ENCODE results near the gene MYO1D. TPM values are rescaled to one million over a fixed set of nuclear protein-coding genes. Genes with fewer than 3 reads are reported as not detected.

Gene MYO1D
- total RNA-seq, 2 donors from 2014 or later, result 162 to 201 TPM

DNA sequence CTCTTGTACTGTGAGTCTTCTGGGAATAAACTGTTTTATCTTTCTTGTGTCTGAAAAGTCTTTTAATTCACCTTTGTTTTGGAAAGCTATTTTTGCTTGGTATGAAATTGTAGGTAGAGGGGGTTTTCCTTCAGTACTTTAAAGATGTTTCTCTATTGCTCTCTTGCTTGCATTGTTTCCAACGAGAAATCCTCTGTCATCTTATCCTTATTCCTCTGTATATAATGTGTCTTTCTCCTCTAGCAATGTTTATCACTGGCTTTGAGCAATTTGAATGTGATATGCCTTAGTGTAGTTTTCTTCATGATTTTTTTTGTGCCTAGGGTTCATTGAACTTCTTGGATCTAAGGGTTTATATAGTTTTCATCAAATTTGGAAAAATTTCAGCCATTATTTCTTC is 293.9 kb downstream of the MYO1D start:
- intact Hi-C loops (cut with DNase I), result loop anchor here in 1 of 2 donors (5.0 kb wide), 1 partner anchor 459 kb away; no protein-coding TSS in a partner anchor
- no peak for DNase-seq (ENCODE audit: low spot score)

DNA sequence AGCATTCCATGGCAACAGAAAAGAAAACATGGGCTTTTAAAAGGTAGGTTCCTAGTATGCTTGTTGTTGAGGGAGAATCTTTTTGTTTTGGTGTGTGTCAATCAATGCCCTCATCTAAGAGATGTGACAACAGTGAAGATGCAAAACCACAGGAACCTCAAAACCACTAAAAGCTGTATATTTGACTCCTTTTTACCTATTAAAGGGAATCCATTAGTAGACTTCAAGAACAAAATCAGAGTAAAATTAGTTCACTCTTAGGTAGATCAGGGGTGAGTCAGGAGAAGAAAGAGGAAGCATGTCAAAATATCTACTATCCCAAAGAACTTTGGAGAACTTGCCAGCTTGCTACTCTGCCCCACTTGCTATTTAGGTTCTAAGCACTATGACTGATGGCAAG is 301.1 kb downstream of the MYO1D start:
- intact Hi-C loops (cut with DNase I), result no loop called here

GRCh38 chr17:32570081-32570396 is 306.9 kb downstream of the MYO1D start:
- no peak for DNase-seq (ENCODE audit: low spot score)
- intact Hi-C loops (cut with DNase I), result no loop called here

More for the DNA sequence above, 301.1 kb downstream of the MYO1D start:
- no peak for DNase-seq (ENCODE audit: low spot score)

DNA sequence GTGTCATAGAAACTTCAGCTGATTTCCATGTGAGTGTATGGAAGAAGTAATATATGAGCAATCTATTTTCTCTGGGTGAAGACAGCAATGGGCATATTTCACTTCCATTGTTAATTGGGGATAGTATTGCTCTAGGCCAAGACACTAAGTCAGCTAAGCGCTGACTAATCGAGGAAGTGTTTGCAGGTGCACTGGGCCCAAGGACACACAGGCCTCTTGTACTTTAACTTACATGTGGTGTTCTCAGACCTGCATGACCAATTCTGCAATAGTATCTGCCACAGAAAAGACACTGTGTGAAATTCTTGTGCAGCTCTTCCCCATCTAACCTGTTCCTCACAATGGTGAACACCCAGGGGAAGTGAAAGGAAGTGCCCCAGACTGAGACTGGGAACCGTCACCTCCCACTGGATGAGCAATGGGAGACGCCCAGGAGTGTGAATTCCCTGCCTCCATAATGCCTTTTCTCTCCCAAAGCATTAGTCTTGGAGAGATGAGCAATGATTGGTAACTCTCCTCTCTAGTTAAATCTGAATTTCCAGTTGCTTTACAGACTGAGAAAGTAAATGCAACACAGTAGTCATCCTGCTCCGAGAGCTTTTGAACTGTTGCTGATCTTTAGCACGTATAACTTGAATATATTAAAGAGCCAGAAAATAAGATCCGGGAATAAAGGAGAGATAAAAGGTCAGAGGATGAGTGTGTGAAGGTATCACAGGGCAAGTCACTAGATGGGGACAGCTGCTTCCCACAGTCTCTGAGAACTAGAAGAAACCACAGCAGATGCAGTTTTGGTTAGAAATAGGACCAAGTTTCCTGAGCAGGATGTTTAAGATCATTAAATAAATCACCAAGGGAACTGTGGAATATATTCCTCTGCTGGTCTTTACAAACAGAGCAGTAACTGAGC is 307.5 kb downstream of the MYO1D start:
- DNase-seq (ENCODE audit: low spot score), result no peak
- intact Hi-C loops (cut with DNase I), result no loop called here

- intact Hi-C loops (cut with DNase I), result no loop called here
- no peak for DNase-seq (ENCODE audit: low spot score)
These were observed 308.2 kb downstream of the MYO1D start for GRCh38 chr17:32568705-32569104.

GRCh38 chr17:32567511-32567910 is 309.4 kb downstream of the MYO1D start:
- intact Hi-C loops (cut with DNase I), result no loop called here
- no peak for DNase-seq (ENCODE audit: low spot score)

- no peak for DNase-seq (ENCODE audit: low spot score)
- intact Hi-C loops (cut with DNase I), result no loop called here
These were observed 309.8 kb downstream of the MYO1D start for GRCh38 chr17:32567086-32567485.

DNA sequence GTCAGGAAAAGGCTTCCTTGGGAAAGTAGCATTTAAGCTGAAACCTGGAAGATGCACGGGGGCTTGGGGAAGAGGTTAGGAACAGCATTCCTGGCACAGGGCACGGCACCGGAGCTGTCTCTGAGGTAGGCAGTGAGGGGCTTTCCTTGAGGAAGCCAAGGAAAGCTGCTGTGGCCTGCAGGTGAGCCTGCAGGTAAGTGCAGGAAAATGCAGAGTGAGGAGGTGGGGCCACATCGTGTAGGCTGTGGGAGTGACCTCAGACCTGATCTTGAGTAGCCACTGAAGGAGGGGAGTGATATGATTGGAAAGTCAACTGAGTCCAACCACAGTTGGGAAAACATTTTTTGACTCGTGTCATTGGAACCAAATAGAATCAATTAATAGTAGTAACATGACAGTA is 310.6 kb downstream of the MYO1D start:
- no peak for DNase-seq (ENCODE audit: low spot score)
- intact Hi-C loops (cut with DNase I), result no loop called here

DNA sequence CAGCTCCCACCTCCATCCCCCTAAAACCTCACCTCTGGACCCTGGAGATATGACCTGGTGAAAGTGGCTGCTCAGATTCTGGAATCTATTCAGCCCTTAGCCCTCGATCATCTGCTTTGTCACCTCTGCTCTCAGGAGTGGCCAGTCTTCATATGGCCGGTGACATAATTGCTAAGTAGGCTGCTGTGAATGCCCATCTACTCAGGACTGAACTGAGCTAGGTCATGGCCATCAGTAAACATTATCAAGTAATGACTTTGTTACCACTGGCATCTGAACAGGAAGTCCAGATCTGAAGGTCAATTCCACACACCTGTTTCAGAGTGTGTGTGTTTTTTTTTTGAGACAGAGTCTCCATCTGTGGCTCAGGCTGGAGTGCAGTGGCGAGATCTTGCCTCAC is 311.5 kb downstream of the MYO1D start:
- DNase-seq (ENCODE audit: low spot score), result no peak
- intact Hi-C loops (cut with DNase I), result no loop called here

DNA sequence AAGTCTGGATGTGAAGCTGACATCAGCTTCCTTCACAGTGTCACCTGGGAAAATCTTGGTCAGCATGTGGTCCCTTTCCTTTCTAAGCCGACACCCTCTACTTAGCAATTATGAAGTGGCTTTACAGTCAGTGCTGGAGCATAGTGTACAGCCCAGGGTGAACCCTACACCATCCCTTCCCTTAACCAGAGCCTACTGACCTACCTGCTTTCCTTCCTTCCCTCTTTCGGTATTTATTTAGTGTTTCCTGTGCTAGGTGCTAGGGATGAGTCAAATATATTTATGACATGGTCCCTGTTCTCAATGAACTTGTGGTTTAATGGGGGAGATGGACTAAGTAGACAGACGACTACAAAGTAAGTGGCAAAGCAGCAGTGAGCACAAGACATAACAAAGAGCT is 312.6 kb downstream of the MYO1D start:
- DNase-seq (ENCODE audit: low spot score), result no peak
- intact Hi-C loops (cut with DNase I), result no loop called here

DNA sequence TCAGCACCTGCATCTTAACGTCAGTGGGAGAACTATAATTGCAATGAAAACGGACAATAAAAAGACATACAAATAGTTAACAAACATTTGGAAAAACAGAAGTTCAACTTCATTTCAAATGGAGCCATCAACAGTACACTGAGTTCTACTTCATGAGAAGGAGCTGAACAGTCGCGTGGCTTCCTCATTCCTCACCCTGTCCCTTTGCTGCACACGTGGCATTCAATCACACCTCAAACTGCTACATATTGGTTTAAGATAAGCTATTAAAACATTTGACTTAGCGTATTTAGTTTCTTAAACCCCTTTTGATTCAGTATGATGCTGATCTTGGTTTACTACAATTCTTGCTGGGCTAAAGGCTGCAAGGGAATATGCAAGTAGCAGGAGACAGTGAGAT is 313.3 kb downstream of the MYO1D start:
- intact Hi-C loops (cut with DNase I), result no loop called here
- no peak for DNase-seq (ENCODE audit: low spot score)

GRCh38 chr17:32558997-32559650 is 317.8 kb downstream of the MYO1D start:
- intact Hi-C loops (cut with DNase I), result no loop called here
- no peak for DNase-seq (ENCODE audit: low spot score)

DNA sequence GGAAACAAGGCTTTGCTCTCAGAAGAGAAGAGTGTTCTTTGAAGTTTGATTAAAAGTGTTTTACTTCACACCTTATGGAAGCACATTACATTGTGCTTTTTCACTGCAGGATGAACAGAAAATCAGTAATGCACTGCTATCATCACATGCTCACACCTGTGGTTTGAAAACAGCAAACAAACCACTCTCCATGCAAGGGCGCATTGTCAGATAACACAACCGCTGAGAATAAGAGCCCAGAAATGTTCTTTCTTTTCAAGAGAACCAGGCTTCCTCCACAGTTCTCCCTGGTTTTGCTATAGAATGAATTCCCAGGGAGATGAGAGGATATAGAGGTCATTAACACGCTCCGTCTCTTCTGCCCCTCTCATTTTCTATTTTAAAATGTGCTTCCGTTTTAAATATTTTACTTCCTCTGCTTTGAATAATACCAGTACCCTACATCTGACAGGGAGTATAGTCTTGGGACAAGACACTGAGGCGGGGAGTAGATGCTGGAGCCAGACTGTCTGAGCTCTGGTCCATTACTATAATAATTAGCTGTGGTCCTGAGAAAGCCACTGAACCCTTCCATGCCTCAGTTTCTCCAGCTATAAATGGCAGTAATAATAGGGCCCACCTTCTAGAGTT is 318.5 kb downstream of the MYO1D start:
- intact Hi-C loops (cut with DNase I), result no loop called here

DNA sequence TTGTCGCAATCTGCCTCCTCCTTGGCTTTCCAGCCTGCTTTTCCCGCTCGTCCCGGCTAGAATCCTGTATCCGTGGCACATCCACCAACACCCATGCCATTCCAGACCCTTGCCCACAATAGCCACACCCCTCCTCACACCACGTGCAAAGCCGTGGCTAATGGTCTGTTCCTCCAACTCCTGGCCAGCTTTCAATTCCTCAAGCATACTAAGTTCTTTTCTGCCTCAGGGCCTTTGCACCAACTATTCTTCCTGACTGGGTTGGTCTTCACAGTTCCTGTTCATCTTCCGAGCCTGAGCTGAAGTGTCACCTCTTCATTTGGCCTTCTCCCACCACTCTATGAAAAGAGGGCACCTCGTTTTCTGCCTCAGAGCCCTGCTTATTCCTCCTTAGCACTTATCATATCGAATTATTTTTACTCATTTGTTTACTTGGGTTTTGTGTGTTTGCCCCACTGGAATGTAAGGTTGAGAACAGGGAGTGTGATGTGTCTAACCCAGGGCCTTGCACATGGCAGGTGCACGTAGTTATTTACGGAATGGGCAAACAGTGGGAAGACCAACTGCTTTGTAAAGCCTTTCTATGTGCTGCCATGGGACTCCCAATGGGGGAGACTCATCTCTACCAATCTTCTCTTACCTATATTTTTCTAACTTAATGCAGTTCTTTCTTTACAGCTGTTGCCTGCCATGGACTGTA is 321.2 kb downstream of the MYO1D start:
- no peak for DNase-seq (ENCODE audit: low spot score)

More for the DNA sequence above, 318.5 kb downstream of the MYO1D start:
- no peak for DNase-seq (ENCODE audit: low spot score)

GRCh38 chr17:32553168-32553567 is 323.8 kb downstream of the MYO1D start:
- intact Hi-C loops (cut with DNase I), result no loop called here
- no peak for DNase-seq (ENCODE audit: low spot score)

More for the DNA sequence above, 321.2 kb downstream of the MYO1D start:
- intact Hi-C loops (cut with DNase I), result no loop called here

- intact Hi-C loops (cut with DNase I), result no loop called here
- DNase-seq (ENCODE audit: low spot score), result no peak
These were observed 324.6 kb downstream of the MYO1D start for GRCh38 chr17:32552280-32552679.

- intact Hi-C loops (cut with DNase I), result no loop called here
- no peak for DNase-seq (ENCODE audit: low spot score)
These were observed 325.6 kb downstream of the MYO1D start for GRCh38 chr17:32551186-32551955.

DNA sequence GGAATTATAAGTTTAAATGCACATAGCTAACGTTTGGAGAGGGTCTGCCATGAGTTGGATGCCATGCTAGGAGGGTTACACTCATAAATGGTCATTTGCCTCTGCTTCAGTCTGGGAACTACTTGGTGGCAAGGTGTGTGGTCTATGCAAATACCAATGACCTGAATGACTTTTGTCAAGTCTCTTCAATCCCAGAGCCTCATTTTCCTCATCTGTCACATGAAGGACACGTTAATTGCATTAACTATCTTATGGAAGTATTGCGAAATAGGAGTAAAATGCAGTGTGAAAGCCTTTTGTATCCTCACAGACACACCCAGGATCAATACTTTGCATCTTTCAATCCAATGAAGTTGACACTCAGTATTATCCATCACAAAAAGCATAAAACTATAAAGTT is 327.4 kb downstream of the MYO1D start:
- no peak for DNase-seq (ENCODE audit: low spot score)
- intact Hi-C loops (cut with DNase I), result no loop called here

GRCh38 chr17:32546031-32546444 is 330.9 kb downstream of the MYO1D start:
- DNase-seq (ENCODE audit: low spot score), result no peak
- intact Hi-C loops (cut with DNase I), result no loop called here
